Left lung (tissue), 10 donors: Measurements from ENCODE around the gene B4GALT3. TPM values are rescaled to one million over a fixed set of nuclear protein-coding genes. Genes with fewer than 3 reads are reported as not detected.
A peak's percentile ranks its signal among the peaks of the same experiment; 100 is the strongest.

ENCODE experiments used
- ATAC-seq: fragments of 200-7000 bp; cut with Tn5 transposase; one replicate; pipeline ENCODE4 v1.9.1; 2020; ENCODE audit warnings: moderate library complexity
- DNase-seq, 4 donors: peaks; one replicate each; pipeline ENCODE4 v3.0.0-alpha.2; 2013 to 2020
- H3K27ac ChIP-seq, 2 donors: fragments of 200-600 bp; sonication (generic) in 1 of 2; one replicate each; pipeline versions ENCODE4 v1.5.0 to v1.8.0; 2020 to 2021
- H3K27me3 ChIP-seq, 2 donors: fragments of 200-600 bp; sonication (generic) in 1 of 2; one replicate each; pipeline versions ENCODE4 v1.5.0 to v1.8.0; 2020 to 2021
- H3K36me3 ChIP-seq, 2 donors: fragments of 200-600 bp; sonication (generic) in 1 of 2; one replicate each; pipeline versions ENCODE4 v1.5.0 to v1.8.0; 2020 to 2021
- H3K4me1 ChIP-seq, 2 donors: fragments of 200-600 bp; one replicate each; pipeline ENCODE4 v1.8.0; 2021
- H3K4me3 ChIP-seq, 2 donors: fragments of 200-600 bp; sonication (generic) in 1 of 2; one replicate each; pipeline versions ENCODE4 v1.5.0 to v1.8.0; 2020 to 2021; ENCODE audit warnings: mild to moderate bottlenecking in 1 of 2
- H3K9me3 ChIP-seq, 2 donors: fragments of 200-600 bp; sonication (generic) in 1 of 2; one replicate each; pipeline versions ENCODE4 v1.5.0 to v1.8.0; 2020 to 2021
- CTCF ChIP-seq, 2 donors: fragments of 200-600 bp; sonication (generic) in 1 of 2; IDR thresholded peaks; one replicate each; pipeline versions ENCODE4 v1.5.0 to v1.8.0; 2021; ENCODE audit warnings: antibody characterized with exemption in 2 of 2
- intact Hi-C, 2 donors: fragments of 100-400 bp; cut with DNase I; formaldehyde crosslinking; loops; one replicate each; pipeline versions ENCODE4 v1.11.2 to v1.14.2; 2022
- polyA plus RNA-seq, 6 donors: library from polyadenylated mRNA; unstranded; fragments of 120-200 nt; gene quantifications; one replicate each; pipeline ENCODE4 v1.2.1, GENCODE V29; 2013; ENCODE audit not compliant: insufficient read length in 6 of 6
- total RNA-seq, 2 donors: library from RNA; stranded (reverse); fragmentation: NEBNext Ultra II Directional; extraction: Animal tissue kit (Norgen Biotek cat#: 25700); gene quantifications; one replicate each; pipeline ENCODE4 v1.2.1, GENCODE V29; 2021
- donor health status: DM: no; HTN: yes; CAD: no.
- donor health status: DM: no; HTN: no; CAD: no.

The B4GALT3 gene
- total and polyA plus RNA-seq, 8 donors: 35.3 to 42.3 (median 37.2) TPM

- Histone ChIP-seq H3K9me3 (no peaks in the 10 kb centered on the region), H3K4me1 (peaks cover 14 to 60% of the 10 kb centered on the region in 2 donors), H3K4me3 (no peak overlapping the region), H3K27me3 (no peaks in the 10 kb centered on the region), H3K36me3 (peaks cover 0 to 2% of the 10 kb centered on the region in 2 donors), H3K27ac (no peak overlapping the region)
- TF ChIP-seq CTCF (IDR thresholded peaks at IDR 0.05): no peak
- DNase-seq (no peak), ATAC-seq (no peak)
- intact Hi-C loops: no loop called here
These were observed 3.3 kb upstream of the B4GALT3 start for GRCh38 chr1:161180639-161181038.

- intact Hi-C loops: no loop called here
- no peak for ATAC-seq
These were observed 2.4 kb upstream of the B4GALT3 start for GRCh38 chr1:161179698-161180097.

DNA sequence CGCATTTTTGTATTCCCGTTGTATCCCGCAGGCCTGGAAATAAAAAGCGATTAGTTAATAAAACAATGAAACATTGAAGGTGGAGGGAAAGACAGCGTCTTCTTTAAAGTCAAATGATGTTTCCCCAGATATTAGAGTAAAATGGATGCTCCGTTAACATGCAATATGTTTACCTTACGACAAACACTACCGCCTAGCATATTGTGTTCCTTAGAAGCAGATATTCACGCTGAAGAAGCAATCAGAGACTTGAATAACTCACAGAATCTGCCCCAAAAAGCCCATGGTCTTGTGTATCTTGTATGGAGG lies 583 bp upstream of the B4GALT3 start:
- TF ChIP-seq CTCF (IDR thresholded peaks at IDR 0.05): no peak
- DNase-seq: no peak
- H3K27ac ChIP-seq: peak overlapping the region; percentile 69 to 77
- peaks cover 0 to 29% of the 10 kb centered on the region in 2 donors for H3K36me3 ChIP-seq
- peak overlapping the region; percentile 69 to 81 for H3K4me3 ChIP-seq
- H3K9me3 ChIP-seq: no peaks in the 10 kb centered on the region
- intact Hi-C loops: no loop called here
- no peaks in the 10 kb centered on the region for H3K27me3 ChIP-seq
- no peak for ATAC-seq
- peaks cover 12 to 44% of the 10 kb centered on the region in 2 donors for H3K4me1 ChIP-seq

More at GRCh38 chr1:161179698-161180097, 2.4 kb upstream of the B4GALT3 start:
- DNase-seq: peak in 1 of 4 donors; percentile 7
- Histone ChIP-seq H3K4me1 (peaks cover 13 to 60% of the 10 kb centered on the region in 2 donors), H3K9me3 (no peaks in the 10 kb centered on the region), H3K27ac (no peak overlapping the region), H3K27me3 (no peaks in the 10 kb centered on the region), H3K4me3 (no peak overlapping the region), H3K36me3 (peaks cover 0 to 11% of the 10 kb centered on the region in 2 donors)
- no peak for TF ChIP-seq CTCF (IDR thresholded peaks at IDR 0.05)

GRCh38 chr1:161176468-161177111 lies 717 bp downstream of the B4GALT3 start:
- Histone ChIP-seq H3K36me3 (peaks cover 0 to 42% of the 10 kb centered on the region in 2 donors), H3K4me1 (peaks cover 13 to 32% of the 10 kb centered on the region in 2 donors), H3K27me3 (no peaks in the 10 kb centered on the region), H3K9me3 (no peaks in the 10 kb centered on the region), H3K4me3 (peak overlapping the region; percentile 69 to 81), H3K27ac (peak overlapping the region; percentile 69 to 77)
- ATAC-seq: peak; percentile 43
- intact Hi-C loops: no loop called here
- no peak for TF ChIP-seq CTCF (IDR thresholded peaks at IDR 0.05)
- no peak for DNase-seq

GRCh38 chr1:161175771-161176453 lies 1.4 kb downstream of the B4GALT3 start:
- Histone ChIP-seq H3K27me3 (no peaks in the 10 kb centered on the region), H3K27ac (no peak overlapping the region), H3K9me3 (no peaks in the 10 kb centered on the region), H3K4me3 (peak overlapping the region in 1 of 2 donors; percentile 81), H3K36me3 (peaks cover 0 to 48% of the 10 kb centered on the region in 2 donors), H3K4me1 (peaks cover 13 to 30% of the 10 kb centered on the region in 2 donors)
- DNase-seq: no peak
- TF ChIP-seq CTCF (IDR thresholded peaks at IDR 0.05): no peak
- ATAC-seq: no peak
- intact Hi-C loops: no loop called here
